H9 (cell line): ENCODE measurements around the gene EXOC2. TPM values are rescaled to one million over a fixed set of nuclear protein-coding genes. Genes with fewer than 3 reads are reported as not detected.

ENCODE experiments used
- DNase-seq: peaks from one replicate; pipeline ENCODE4 v3.0.0-alpha.2; 2017
- H2AFZ ChIP-seq: one replicate; pipeline ENCODE4 v1.6.1; 2013; ENCODE audit warnings: mild to moderate bottlenecking, low read length, control low read depth, moderate library complexity
- H2AK5ac ChIP-seq: 2 replicates; pipeline ENCODE4 v1.6.1; 2013; ENCODE audit warnings: low read length, control low read depth, mixed read lengths; ENCODE audit not compliant: insufficient read length
- H2BK120ac ChIP-seq: one replicate; pipeline ENCODE4 v1.6.1; 2013; ENCODE audit warnings: low read depth, mild to moderate bottlenecking, low read length, control low read depth, inconsistent platforms; ENCODE audit not compliant: poor library complexity, severe bottlenecking
- H2BK12ac ChIP-seq: 2 replicates; pipeline ENCODE4 v1.6.1; 2013; ENCODE audit warnings: low read length, control low read depth, mixed read lengths, low read depth; ENCODE audit not compliant: insufficient read length
- H2BK15ac ChIP-seq: 2 replicates; pipeline ENCODE4 v1.6.1; 2013; ENCODE audit warnings: low read depth, low read length, control low read depth
- H2BK20ac ChIP-seq: one replicate; pipeline ENCODE4 v1.6.1; 2013; ENCODE audit warnings: low read depth, mild to moderate bottlenecking, low read length, control low read depth, inconsistent platforms; ENCODE audit not compliant: poor library complexity, severe bottlenecking
- H2BK5ac ChIP-seq: 2 replicates; pipeline ENCODE4 v1.6.1; 2013; ENCODE audit warnings: low read length, control low read depth, mixed read lengths; ENCODE audit not compliant: insufficient read length
- H3K14ac ChIP-seq: 2 replicates; pipeline ENCODE4 v1.6.1; 2013; ENCODE audit warnings: low read length, control low read depth; ENCODE audit not compliant: insufficient read depth
- H3K18ac ChIP-seq: 2 replicates; pipeline ENCODE4 v1.6.1; 2013; ENCODE audit warnings: low read depth, mild to moderate bottlenecking, mixed read lengths, low read length, control low read depth; ENCODE audit not compliant: insufficient read length
- H3K23ac ChIP-seq: 2 replicates; pipeline ENCODE4 v1.6.1; 2013; ENCODE audit warnings: low read length, control low read depth, mixed read lengths, low read depth; ENCODE audit not compliant: insufficient read length
- H3K23me2 ChIP-seq: 2 replicates; pipeline ENCODE4 v1.6.1; 2013; ENCODE audit warnings: low read depth, mild to moderate bottlenecking, mixed read lengths, low read length, control low read depth; ENCODE audit not compliant: insufficient read length, poor library complexity, severe bottlenecking
- H3K27ac ChIP-seq: 2 replicates; pipeline ENCODE4 v1.5.1; 2013; ENCODE audit warnings: low read length, control low read depth, mixed read lengths, low read depth; ENCODE audit not compliant: insufficient read length
- H3K27me3 ChIP-seq: 2 replicates; pipeline ENCODE4 v1.6.1; 2013; ENCODE audit warnings: low read length, control low read depth, inconsistent platforms; ENCODE audit not compliant: insufficient read depth
- H3K4ac ChIP-seq: 2 replicates; pipeline ENCODE4 v1.6.1; 2013; ENCODE audit warnings: low read depth, mild to moderate bottlenecking, control low read depth, inconsistent platforms, low read length, moderate library complexity
- H3K4me1 ChIP-seq: 2 replicates; pipeline ENCODE4 v1.6.1; 2013; ENCODE audit warnings: low read length, control low read depth, inconsistent platforms; ENCODE audit not compliant: insufficient read depth
- H3K4me2 ChIP-seq: 2 replicates; pipeline ENCODE4 v1.6.1; 2013; ENCODE audit warnings: low read length, control low read depth, mixed read lengths; ENCODE audit not compliant: insufficient read length, insufficient read depth
- H3K56ac ChIP-seq: 2 replicates; pipeline ENCODE4 v1.6.1; 2013; ENCODE audit warnings: low read depth, mild to moderate bottlenecking, mixed read lengths, low read length, control low read depth; ENCODE audit not compliant: insufficient read length
- H3K79me1 ChIP-seq: 2 replicates; pipeline ENCODE4 v1.6.1; 2013; ENCODE audit warnings: low read depth, mild to moderate bottlenecking, moderate library complexity, low read length, control low read depth, inconsistent platforms; ENCODE audit not compliant: insufficient read depth, poor library complexity, severe bottlenecking
- H3K79me2 ChIP-seq: 2 replicates; pipeline ENCODE4 v1.6.1; 2013; ENCODE audit warnings: low read length, control low read depth, inconsistent platforms; ENCODE audit not compliant: insufficient read depth
- H3K9ac ChIP-seq: 2 replicates; pipeline ENCODE4 v1.6.1; 2013; ENCODE audit warnings: low read length, control low read depth, mixed read lengths; ENCODE audit not compliant: insufficient read length; ENCODE audit errors: extremely low read depth
- H3K9me3 ChIP-seq: one replicate; pipeline ENCODE4 v1.6.1; 2013; ENCODE audit warnings: low read depth, low read length, inconsistent platforms; ENCODE audit not compliant: control insufficient read depth
- H3T11ph ChIP-seq: one replicate; pipeline ENCODE4 v1.6.1; 2013; ENCODE audit warnings: mild to moderate bottlenecking, low read length, control low read depth, inconsistent platforms
- H4K20me1 ChIP-seq: one replicate; pipeline ENCODE4 v1.6.1; 2013; ENCODE audit not compliant: control insufficient read depth, insufficient read length, insufficient read depth
- H4K5ac ChIP-seq: 2 replicates; pipeline ENCODE4 v1.6.1; 2013; ENCODE audit warnings: low read depth, mild to moderate bottlenecking, mixed read lengths, low read length, control low read depth; ENCODE audit not compliant: insufficient read length
- H4K8ac ChIP-seq: replicated peaks from 2 replicates; pipeline ENCODE4 v1.6.1; 2013; ENCODE audit warnings: low read length, control low read depth, mixed read lengths, low read depth; ENCODE audit not compliant: insufficient read length
- H4K91ac ChIP-seq: 2 replicates; pipeline ENCODE4 v1.6.1; 2013; ENCODE audit warnings: low read depth, mild to moderate bottlenecking, moderate library complexity, mixed read lengths, low read length, control low read depth; ENCODE audit not compliant: insufficient read length
- H3K27ac Mint-ChIP-seq, 3 experiments: 2 replicates in 2 of 3; 3 replicates in 1 of 3; pipeline ENCODE4 v1.8.0; 2020 to 2021; ENCODE audit warnings: mixed read lengths in 3 of 3, mild to moderate bottlenecking in 1 of 3, moderate library complexity in 1 of 3
- H3K27me3 Mint-ChIP-seq: 2 replicates; pipeline ENCODE4 v1.8.0; 2021; ENCODE audit warnings: low read depth, mild to moderate bottlenecking, moderate library complexity, mixed read lengths
- H3K36me3 Mint-ChIP-seq, 3 experiments: 2 replicates in 2 of 3; 3 replicates in 1 of 3; pipeline ENCODE4 v1.8.0; 2020 to 2021; ENCODE audit warnings: low read depth in 3 of 3, mixed read lengths in 3 of 3; ENCODE audit not compliant: insufficient read depth in 1 of 3
- H3K4me1 Mint-ChIP-seq, 2 experiments: 2 replicates each; pipeline ENCODE4 v1.8.0; 2020; ENCODE audit warnings: mixed read lengths in 2 of 2
- H3K4me3 Mint-ChIP-seq, 2 experiments: 2 replicates in 1 of 2; 3 replicates in 1 of 2; pipeline ENCODE4 v1.8.0; 2020 to 2021; ENCODE audit warnings: mild to moderate bottlenecking in 2 of 2, mixed read lengths in 2 of 2, moderate library complexity in 1 of 2
- H3K9me3 Mint-ChIP-seq, 2 experiments: 2 replicates in 1 of 2; 3 replicates in 1 of 2; pipeline ENCODE4 v1.8.0; 2020; ENCODE audit warnings: mild to moderate bottlenecking in 2 of 2, mixed read lengths in 2 of 2, moderate library complexity in 1 of 2
- CTCF ChIP-seq: fragments of 200-600 bp; sonication (generic); conservative IDR thresholded peaks from 3 replicates; pipeline ENCODE4 v1.8.0; 2021; ENCODE audit warnings: antibody characterized with exemption, mild to moderate bottlenecking
- WGBS: extraction: QIAGEN DNeasy Blood & Tissue Kit; methylation state at CpG from one replicate; pipeline ENCODE4 v1.1.7; 2013; ENCODE audit warnings: missing lambda C conversion rate, low lambda C conversion rate, mixed read lengths; ENCODE audit not compliant: insufficient read length; ENCODE audit errors: extremely low coverage; 5-methylcytosine and 5-hydroxymethylcytosine counted together
- total RNA-seq: library from RNA; stranded (reverse); gene quantifications from 2 replicates; pipeline ENCODE4 v1.2.1, GENCODE V29; 2021

Gene EXOC2
- total RNA-seq, 1 experiment from 2014 or later = 29.9 TPM

- no peak overlapping the region for H3K56ac ChIP-seq
- no peak overlapping the region for H2AK5ac ChIP-seq
- no peak for DNase-seq
- no peaks in the 10 kb centered on the region for H3K79me2 ChIP-seq
- TF ChIP-seq CTCF = no peak
- no peak overlapping the region for H4K5ac ChIP-seq
- H2AFZ ChIP-seq = no peak overlapping the region
- H4K91ac ChIP-seq = no peak overlapping the region
- Mint-ChIP-seq H3K27me3 (no peaks in the 10 kb centered on the region), H3K4me1 (peaks cover 34 to 35% of the 10 kb centered on the region in 2 experiments), H3K9me3 (no peaks in the 10 kb centered on the region), H3K4me3 (no peak overlapping the region), H3K36me3 (peaks cover 3 to 24% (median 18%) of the 10 kb centered on the region in 3 experiments; a peak in 6 of 7 replicates), H3K27ac (peak overlapping the region in 1 of 3 experiments; percentile 52; a peak in 1 of 7 replicates)
- no peak overlapping the region for H3K9ac ChIP-seq
- H3K4ac ChIP-seq = no peak overlapping the region
- no peaks in the 10 kb centered on the region for H4K20me1 ChIP-seq
- H2BK5ac ChIP-seq = no peak overlapping the region
- H3T11ph ChIP-seq = no peak overlapping the region
- no peaks in the 10 kb centered on the region for H3K23me2 ChIP-seq
- H3K9me3 ChIP-seq = no peaks in the 10 kb centered on the region
- H3K4me2 ChIP-seq = no peak overlapping the region
- H3K27me3 ChIP-seq = no peaks in the 10 kb centered on the region
- no peak overlapping the region for H2BK20ac ChIP-seq
- WGBS = no CpG with 5 or more reads among the region's 7 CpGs
- no peaks in the 10 kb centered on the region for H3K79me1 ChIP-seq
- H2BK15ac ChIP-seq = no peak overlapping the region
- no peak overlapping the region for H3K18ac ChIP-seq
- no peaks in the 10 kb centered on the region; the same call in none of the 2 replicates for H3K4me1 ChIP-seq
- H2BK120ac ChIP-seq = no peak overlapping the region
- no peak overlapping the region for H2BK12ac ChIP-seq
- no peak overlapping the region for H3K14ac ChIP-seq
- H3K27ac ChIP-seq = no peak overlapping the region
- no peak overlapping the region for H4K8ac ChIP-seq
- H3K23ac ChIP-seq = no peak overlapping the region
Measured at GRCh38 chr6:622462-622861, 70.5 kb downstream of the EXOC2 start.
